Activated effector memory CD4-positive, alpha-beta T cell treated with anti-CD3 and anti-CD28 coated beads, Interleukin-2, amount 50 U/mL, for 16 hours (primary cell): ENCODE measurements around the gene NCOR2.

ENCODE experiments used
- DNase-seq: peaks from one replicate; pipeline ENCODE4 v3.0.0-alpha.2; 2020

Gene NCOR2

GRCh38 chr12:124557518-124558223 lies 9.7 kb downstream of the NCOR2 start:
- DNase-seq, result no peak

- DNase-seq, result no peak
Measured at GRCh38 chr12:124556896-124557501, 10.4 kb downstream of the NCOR2 start.

GRCh38 chr12:124556074-124556466 lies 11.3 kb downstream of the NCOR2 start:
- no peak for DNase-seq

GRCh38 chr12:124555168-124556073 lies 12.0 kb downstream of the NCOR2 start:
- DNase-seq, result no peak

- no peak for DNase-seq
Measured at GRCh38 chr12:124554429-124555029, 12.9 kb downstream of the NCOR2 start.

- no peak for DNase-seq
Measured at GRCh38 chr12:124553862-124554428, 13.5 kb downstream of the NCOR2 start.

GRCh38 chr12:124551268-124552144 lies 15.9 kb downstream of the NCOR2 start:
- DNase-seq, result no peak

GRCh38 chr12:124550123-124551089 lies 17.0 kb downstream of the NCOR2 start:
- no peak for DNase-seq

- DNase-seq, result no peak
Measured at GRCh38 chr12:124549629-124550028, 17.8 kb downstream of the NCOR2 start.

- no peak for DNase-seq
Measured at GRCh38 chr12:124548854-124549378, 18.5 kb downstream of the NCOR2 start.

GRCh38 chr12:124547626-124548025 lies 19.8 kb downstream of the NCOR2 start:
- DNase-seq, result no peak

- DNase-seq, result peak; percentile 81
Measured at GRCh38 chr12:124545508-124546418, 21.6 kb downstream of the NCOR2 start.

- DNase-seq, result no peak
Measured at GRCh38 chr12:124544983-124545382, 22.4 kb downstream of the NCOR2 start.

GRCh38 chr12:124544311-124544970 lies 23.0 kb downstream of the NCOR2 start:
- no peak for DNase-seq

- DNase-seq, result no peak
Measured at GRCh38 chr12:124543590-124544310, 23.7 kb downstream of the NCOR2 start.

GRCh38 chr12:124543052-124543589 lies 24.3 kb downstream of the NCOR2 start:
- DNase-seq, result no peak
